KMS-11 (cell line): ENCODE measurements around the gene DSCAM.

Source experiments
- H2AFZ ChIP-seq: fragments of 200-600 bp; sonication (generic); 2 replicates; pipeline ENCODE4 v1.6.1; 2016; ENCODE audit warnings: antibody characterized with exemption, mixed run types, low read depth
- H3K27ac ChIP-seq: fragments of 200-600 bp; sonication (generic); 2 replicates; pipeline ENCODE4 v1.6.1; 2016; ENCODE audit warnings: mild to moderate bottlenecking, mixed run types
- H3K27me3 ChIP-seq: fragments of 200-600 bp; sonication (generic); 2 replicates; pipeline ENCODE4 v1.6.1; 2017; ENCODE audit warnings: mild to moderate bottlenecking, low read depth, mixed run types, moderate library complexity; ENCODE audit not compliant: insufficient read depth
- H3K36me3 ChIP-seq: fragments of 200-600 bp; sonication (generic); 2 replicates; pipeline ENCODE4 v1.6.1; 2017; ENCODE audit warnings: mild to moderate bottlenecking, mixed run types; ENCODE audit not compliant: insufficient read depth
- H3K4me1 ChIP-seq: fragments of 200-600 bp; sonication (generic); 2 replicates; pipeline ENCODE4 v1.6.1; 2016; ENCODE audit warnings: mild to moderate bottlenecking, low read depth, mixed run types; ENCODE audit not compliant: poor library complexity, severe bottlenecking
- H3K4me2 ChIP-seq: fragments of 200-600 bp; sonication (generic); 2 replicates; pipeline ENCODE4 v1.7.0; 2016; ENCODE audit warnings: mild to moderate bottlenecking, mixed run types
- H3K4me3 ChIP-seq: fragments of 200-600 bp; sonication (generic); IDR thresholded peaks from 2 replicates; pipeline ENCODE4 v1.6.1; 2017; ENCODE audit warnings: low read depth, low read length, mixed read lengths; ENCODE audit not compliant: insufficient read depth
- H3K79me2 ChIP-seq: fragments of 200-600 bp; sonication (generic); 2 replicates; pipeline ENCODE4 v1.6.1; 2016; ENCODE audit warnings: low read depth, mixed run types; ENCODE audit not compliant: insufficient read depth
- H3K9ac ChIP-seq: fragments of 200-600 bp; sonication (generic); 2 replicates; pipeline ENCODE4 v1.6.1; 2016; ENCODE audit warnings: mild to moderate bottlenecking, mixed run types
- H4K20me1 ChIP-seq: fragments of 200-600 bp; sonication (generic); 2 replicates; pipeline ENCODE4 v1.6.1; 2016; ENCODE audit warnings: mild to moderate bottlenecking, mixed run types; ENCODE audit not compliant: insufficient read depth
- CTCF ChIP-seq: fragments of 200-600 bp; sonication (generic); conservative IDR thresholded peaks from 2 replicates; pipeline ENCODE4 v1.6.1; 2017; ENCODE audit warnings: low read depth, mild to moderate bottlenecking, antibody characterized with exemption, low read length, moderate library complexity, mixed read lengths

The DSCAM gene

GRCh38 chr21:40255518-40256444, 591.2 kb downstream of the DSCAM start:
- no peak overlapping the region for H3K27ac ChIP-seq
- no peak overlapping the region for H2AFZ ChIP-seq
- H3K4me1 ChIP-seq, result no peaks in the 10 kb centered on the region
- H3K27me3 ChIP-seq, result no peaks in the 10 kb centered on the region
- no peak for TF ChIP-seq CTCF
- no peaks in the 10 kb centered on the region for H4K20me1 ChIP-seq
- H3K79me2 ChIP-seq, result no peaks in the 10 kb centered on the region
- no peak overlapping the region for H3K4me2 ChIP-seq
- no peaks in the 10 kb centered on the region for H3K36me3 ChIP-seq
- H3K4me3 ChIP-seq, result no peak overlapping the region
- H3K9ac ChIP-seq, result no peak overlapping the region

GRCh38 chr21:40254540-40255465, 592.2 kb downstream of the DSCAM start:
- H2AFZ ChIP-seq, result no peak overlapping the region
- no peak overlapping the region for H3K4me2 ChIP-seq
- no peaks in the 10 kb centered on the region for H3K4me1 ChIP-seq
- H3K9ac ChIP-seq, result no peak overlapping the region
- no peak overlapping the region for H3K4me3 ChIP-seq
- no peak for TF ChIP-seq CTCF
- no peaks in the 10 kb centered on the region for H4K20me1 ChIP-seq
- no peaks in the 10 kb centered on the region for H3K36me3 ChIP-seq
- H3K27me3 ChIP-seq, result no peaks in the 10 kb centered on the region
- H3K79me2 ChIP-seq, result no peaks in the 10 kb centered on the region
- H3K27ac ChIP-seq, result no peak overlapping the region

GRCh38 chr21:40253112-40253511, 593.8 kb downstream of the DSCAM start:
- no peak for TF ChIP-seq CTCF

GRCh38 chr21:40250514-40251294, 596.3 kb downstream of the DSCAM start:
- Histone ChIP-seq H3K36me3 (no peaks in the 10 kb centered on the region), H3K79me2 (no peaks in the 10 kb centered on the region), H3K27me3 (no peaks in the 10 kb centered on the region), H3K27ac (no peak overlapping the region), H3K4me1 (no peaks in the 10 kb centered on the region), H3K4me2 (no peak overlapping the region), H4K20me1 (no peaks in the 10 kb centered on the region), H3K4me3 (no peak overlapping the region), H3K9ac (no peak overlapping the region), H2AFZ (no peak overlapping the region)
- no peak for TF ChIP-seq CTCF

More at GRCh38 chr21:40253112-40253511, 593.8 kb downstream of the DSCAM start:
- Histone ChIP-seq H3K4me1 (no peaks in the 10 kb centered on the region), H4K20me1 (no peaks in the 10 kb centered on the region), H3K4me2 (no peak overlapping the region), H2AFZ (no peak overlapping the region), H3K36me3 (no peaks in the 10 kb centered on the region), H3K27me3 (no peaks in the 10 kb centered on the region), H3K79me2 (no peaks in the 10 kb centered on the region), H3K4me3 (no peak overlapping the region), H3K9ac (no peak overlapping the region), H3K27ac (no peak overlapping the region)
